NCI-H2196 treated with DMSO at 0.1 percent for 48 hours (cell line): Measurements from ENCODE around the gene HCN1.

ENCODE experiments used
- DNase-seq: peaks from one replicate; lab custom pipeline; 2025; ENCODE audit not compliant: unreplicated experiment; lab: John Stamatoyannopoulos, UW

HCN1 gene

DNA sequence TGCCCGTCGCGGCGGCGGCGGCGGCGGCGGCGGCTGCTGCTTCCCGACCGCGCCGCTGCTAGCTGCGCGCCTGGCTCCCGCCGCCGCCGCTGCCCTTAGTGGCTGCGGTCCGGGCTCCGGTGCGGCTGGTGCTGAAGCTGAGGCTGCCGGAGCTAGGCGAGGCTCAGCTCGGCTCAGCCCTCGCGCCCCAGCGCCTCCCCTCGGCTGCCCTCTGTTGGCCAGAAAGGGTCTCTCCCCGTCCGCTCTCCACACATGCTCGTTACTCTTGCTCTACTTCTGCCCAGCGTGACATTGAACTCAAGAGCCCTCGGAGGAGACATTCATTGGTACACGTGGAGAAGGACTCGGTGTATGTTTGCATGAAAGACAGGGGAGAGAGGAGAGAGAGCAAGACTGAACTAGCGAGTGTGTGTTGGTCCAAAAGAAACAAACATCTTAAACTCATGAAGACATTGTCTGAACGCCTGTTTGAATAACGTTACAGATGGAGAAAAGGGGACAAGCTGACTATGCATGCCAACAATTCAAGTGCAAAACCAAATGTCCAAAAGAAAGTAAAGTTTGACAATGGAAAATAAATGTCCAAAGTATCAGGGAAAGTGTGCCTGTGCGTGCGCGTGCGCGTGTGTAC, at the start of gene HCN1:
Gene HCN1 (minus strand): TSS at position 175 of the 631 bp plus-strand sequence.
- no peak for DNase-seq

DNA sequence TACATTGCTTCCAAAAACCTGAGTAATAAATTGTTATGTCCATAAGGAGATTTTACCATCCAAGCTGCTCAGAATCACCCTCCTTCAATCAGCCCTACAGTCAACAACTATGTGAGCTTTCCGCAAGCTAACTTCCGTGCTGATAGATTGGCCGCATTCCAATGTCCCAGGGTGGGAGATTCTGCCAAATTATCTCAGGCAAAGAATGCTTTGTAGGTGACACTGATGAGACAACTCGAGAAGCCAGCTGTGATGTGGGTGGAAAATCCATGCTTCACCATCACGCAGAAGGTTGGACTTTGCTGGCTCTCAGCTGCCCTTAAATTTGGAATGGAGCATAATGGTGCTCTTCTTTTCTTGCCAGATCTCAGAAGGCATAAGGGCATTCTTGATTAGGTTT, 44.9 kb upstream of the HCN1 start:
- no peak for DNase-seq

DNA sequence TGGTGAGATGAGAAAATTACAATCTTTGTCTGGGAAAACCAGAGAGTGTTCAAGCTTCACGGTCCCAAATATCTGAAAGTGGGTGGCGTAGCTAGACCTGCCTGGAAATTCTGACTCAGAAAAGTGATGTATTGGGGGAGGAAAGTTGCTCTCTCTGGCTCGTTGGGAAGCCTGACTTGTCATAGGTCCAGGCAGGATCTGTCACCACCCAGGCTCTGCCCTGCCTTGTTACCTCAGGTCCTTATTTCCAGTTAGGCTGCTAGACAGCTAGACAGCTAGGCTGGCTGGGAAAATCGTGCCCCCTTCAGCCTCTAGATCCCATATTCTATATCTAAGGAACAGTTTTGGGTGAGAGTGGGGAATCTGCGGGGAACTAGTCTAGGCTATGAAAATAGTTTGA, 41.0 kb upstream of the HCN1 start:
- DNase-seq, result no peak

DNA sequence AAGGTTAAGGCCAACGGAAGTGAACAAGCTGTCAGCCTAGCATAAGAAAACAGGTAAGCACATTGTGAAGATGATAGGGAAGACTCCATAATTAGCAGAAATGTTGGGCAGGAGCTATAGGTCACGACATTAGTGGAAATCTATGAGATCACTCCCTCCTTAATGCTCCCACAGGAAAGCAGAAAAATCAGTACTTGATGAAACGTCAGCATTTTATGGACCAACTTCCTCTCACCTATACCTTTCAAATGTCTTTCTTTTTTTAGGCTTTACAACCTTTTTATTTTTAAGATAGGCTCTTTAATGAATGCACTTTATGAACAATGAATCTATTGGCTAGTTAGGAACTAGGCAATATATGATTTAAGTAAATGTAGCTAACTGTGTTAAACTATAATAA, 29.4 kb upstream of the HCN1 start:
- DNase-seq, result no peak

GRCh38 chr5:45697201-45697600, 1.0 kb upstream of the HCN1 start:
- no peak for DNase-seq

- DNase-seq, result no peak
Measured at GRCh38 chr5:45695804-45696156, 400 bp downstream of the HCN1 start.

DNA sequence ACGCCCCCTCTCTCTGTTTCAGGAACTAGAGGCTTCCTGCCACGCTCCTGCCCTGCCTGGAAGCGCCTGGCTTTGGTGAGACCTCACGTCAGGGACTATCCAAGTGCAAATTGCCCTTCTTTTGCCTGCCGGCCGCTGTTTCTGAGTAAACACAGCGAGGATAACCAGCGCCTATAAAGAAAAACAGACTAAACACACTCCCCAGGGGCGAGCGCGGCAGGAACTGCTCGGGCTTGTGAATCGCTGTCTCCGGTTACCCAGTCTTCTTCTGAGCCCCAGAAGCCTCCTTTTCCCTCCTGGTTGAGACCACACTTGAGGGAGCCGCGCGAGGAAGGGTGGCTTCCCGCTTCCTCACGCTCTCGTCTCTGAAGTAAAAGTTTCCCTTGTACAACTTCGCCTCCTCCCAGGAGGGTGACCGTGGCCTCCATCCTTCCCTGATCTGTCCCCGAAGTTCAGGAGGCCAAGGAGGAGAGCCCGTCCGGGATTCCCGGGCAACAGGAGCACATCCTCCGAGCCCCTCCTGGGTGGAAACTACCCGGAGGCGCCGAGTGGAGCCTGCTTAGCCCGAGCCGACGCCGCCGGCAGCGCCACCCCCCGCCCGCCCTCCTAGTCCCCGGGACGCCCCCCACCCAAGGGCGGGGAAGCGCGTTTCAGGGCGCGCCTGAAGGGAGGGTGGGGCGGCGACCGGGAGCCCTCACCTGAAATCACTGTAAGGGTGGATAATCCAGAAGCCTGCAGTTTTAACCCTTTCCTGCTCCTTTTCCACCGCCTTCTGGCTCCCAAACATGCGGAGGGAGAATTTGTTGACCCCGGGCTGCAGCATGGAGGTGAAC, 993 bp downstream of the HCN1 start:
- DNase-seq, result no peak

DNA sequence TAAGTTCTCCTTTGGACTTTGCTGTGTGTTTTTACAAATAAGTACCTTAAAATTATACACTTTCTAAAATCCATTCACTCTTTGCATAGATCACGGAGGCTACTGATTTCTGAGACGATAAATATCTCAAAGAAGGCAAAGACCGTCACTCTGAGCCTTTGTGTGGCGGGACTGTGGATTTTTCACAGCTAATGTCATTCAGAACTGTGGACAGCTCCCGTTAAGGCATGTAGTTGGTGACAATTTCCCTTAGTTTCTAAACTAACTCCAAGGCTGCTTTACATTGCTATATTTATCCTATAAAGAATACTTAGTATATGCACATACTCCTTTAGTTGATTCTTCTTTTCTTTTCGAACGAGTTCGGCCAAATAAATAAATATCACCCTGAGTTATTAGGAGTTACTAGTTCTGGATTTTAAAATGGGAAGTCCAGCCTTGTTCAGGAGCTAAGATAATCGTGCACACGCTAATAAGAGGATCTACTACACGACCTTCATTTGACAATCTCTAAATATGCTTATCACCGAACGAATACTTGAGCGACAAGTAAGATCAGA, 1.8 kb downstream of the HCN1 start:
- no peak for DNase-seq

DNA sequence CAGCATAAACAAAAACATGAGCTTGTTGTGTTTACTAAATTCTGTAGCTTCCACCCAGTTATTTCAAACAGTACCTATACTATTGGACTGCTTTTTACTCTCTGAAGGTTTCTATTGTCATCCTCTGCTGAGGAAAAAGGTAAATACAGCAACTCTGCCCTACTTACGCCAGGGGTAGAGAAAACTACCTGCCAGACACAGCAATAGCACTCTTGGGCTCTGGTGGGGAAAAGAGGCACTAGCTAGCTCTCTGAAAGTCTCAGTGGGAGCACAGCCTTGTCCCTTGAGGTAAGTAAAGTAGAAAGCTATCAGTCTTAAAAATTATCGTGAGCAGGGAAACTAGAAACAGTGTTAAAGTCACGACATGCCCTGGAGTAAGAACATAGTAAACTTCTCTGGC, 3.7 kb downstream of the HCN1 start:
- DNase-seq, result no peak

GRCh38 chr5:45691656-45692055, 4.5 kb downstream of the HCN1 start:
- DNase-seq, result no peak

DNA sequence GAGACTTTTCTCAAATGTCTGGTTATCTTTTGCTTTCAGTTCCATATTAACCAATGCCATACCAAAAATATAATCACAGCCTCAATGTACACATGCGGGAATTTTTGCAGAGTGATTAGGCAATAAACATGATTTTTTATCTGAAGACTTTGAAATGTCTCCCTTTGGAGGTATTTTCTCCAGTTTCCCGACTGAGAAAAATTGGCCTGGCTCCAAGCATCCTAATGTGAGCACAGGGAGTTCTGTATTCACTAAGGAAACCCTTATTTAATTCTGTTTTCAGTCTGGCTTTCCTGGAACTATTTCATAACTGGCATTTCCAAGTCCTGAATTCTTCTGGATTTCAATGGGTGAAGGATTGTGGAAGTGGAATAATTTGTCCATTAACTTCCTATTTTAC, 8.5 kb downstream of the HCN1 start:
- DNase-seq, result no peak

DNA sequence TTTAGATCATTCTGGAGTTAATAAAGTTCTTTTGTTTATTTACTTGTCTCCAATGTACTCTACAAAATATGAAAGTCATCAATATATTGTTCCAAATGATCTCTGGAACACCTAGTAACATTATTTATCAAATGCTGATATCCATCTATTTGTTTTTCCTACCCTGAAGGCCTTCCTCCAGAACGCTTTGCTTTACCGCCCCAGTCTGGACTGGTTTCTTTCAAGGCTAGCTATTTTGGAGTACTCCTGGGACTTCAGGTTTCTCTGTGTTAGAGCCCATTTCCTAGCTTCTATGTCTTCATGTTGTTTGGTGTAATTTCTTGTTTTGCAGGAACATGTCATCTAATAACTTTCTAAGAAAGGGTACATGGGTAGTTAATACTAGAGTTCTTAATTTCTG, 9.6 kb downstream of the HCN1 start:
- no peak for DNase-seq

GRCh38 chr5:45684118-45684517, 12.1 kb downstream of the HCN1 start:
- no peak for DNase-seq

GRCh38 chr5:45680950-45681349, 15.2 kb downstream of the HCN1 start:
- DNase-seq, result no peak

DNA sequence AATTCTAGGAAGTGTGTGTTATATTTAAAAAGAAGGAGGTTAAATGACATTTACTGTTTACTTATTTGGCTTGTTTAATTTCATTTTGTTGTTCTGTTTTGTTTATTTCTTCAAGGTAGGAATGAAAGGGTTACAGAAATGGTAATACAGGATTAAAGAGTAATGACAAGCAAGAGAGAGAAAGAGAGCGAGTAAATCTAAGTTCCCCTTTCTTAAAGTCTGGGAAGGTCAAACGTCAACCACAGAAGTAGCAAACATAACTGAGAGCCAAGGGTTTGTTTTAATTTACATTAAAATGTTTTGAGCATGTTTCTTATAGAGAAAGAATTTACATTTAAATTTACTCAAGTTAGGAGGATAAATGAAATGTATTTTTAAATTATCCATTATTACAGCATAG, 18.7 kb downstream of the HCN1 start:
- no peak for DNase-seq

DNA sequence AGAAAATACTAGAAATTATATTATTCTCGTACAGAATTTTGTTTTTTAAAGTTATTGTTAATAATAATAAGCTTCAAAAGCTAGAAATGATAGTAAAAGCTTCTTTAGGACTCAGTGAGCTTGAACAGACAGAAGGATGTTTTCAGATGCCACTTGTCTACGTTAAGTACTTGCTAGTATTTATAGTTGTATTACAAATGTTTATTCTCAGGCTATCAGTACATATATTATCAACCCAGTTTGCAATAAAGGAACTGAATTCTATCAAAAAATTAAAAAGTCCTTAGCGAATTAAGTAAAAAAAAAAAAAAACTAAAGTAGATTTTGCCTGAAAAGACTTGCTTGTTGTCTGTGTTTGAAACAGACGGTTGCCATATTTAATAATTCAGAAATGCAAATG, 23.9 kb downstream of the HCN1 start:
- no peak for DNase-seq

DNA sequence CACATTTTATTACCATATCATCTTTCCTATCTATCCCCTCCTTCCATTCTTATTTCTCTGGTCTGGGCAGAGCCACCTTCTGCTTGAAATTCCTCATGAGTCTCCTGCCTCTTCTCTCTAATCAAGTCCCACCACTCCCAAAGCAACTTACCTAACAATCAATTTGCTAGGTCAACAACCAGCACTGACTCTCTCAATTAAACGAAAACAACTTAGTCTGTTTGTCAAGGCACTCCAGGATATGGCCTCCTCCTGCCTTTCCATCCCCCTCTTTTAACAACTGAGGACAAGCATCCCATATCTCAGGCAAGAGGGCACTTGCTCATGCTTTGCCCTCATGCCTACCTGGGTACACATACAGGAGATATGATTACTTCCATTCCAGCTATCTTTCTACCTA, 47.4 kb downstream of the HCN1 start:
- no peak for DNase-seq

DNA sequence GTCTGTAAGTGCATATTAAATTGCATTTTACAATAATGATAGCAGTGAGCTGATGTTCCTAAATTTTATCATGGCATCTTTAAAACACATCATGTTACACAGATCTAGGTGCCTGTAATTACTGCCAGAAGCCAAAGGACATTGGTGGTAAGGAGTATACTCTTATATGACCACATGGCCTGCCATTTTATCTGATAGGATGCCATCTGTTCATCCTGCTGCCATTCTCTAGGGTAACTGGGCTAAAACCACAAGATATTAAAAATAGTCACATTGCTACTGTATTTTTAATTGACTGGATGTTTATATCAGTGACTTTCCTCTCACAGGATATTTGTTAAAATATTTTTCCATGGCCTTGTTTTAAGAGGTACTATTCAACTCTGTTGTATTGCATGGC, 53.1 kb downstream of the HCN1 start:
- no peak for DNase-seq

GRCh38 chr5:45642370-45642769, 53.8 kb downstream of the HCN1 start:
- DNase-seq, result no peak

- DNase-seq, result no peak
Measured at GRCh38 chr5:45639040-45639439, 57.1 kb downstream of the HCN1 start.

DNA sequence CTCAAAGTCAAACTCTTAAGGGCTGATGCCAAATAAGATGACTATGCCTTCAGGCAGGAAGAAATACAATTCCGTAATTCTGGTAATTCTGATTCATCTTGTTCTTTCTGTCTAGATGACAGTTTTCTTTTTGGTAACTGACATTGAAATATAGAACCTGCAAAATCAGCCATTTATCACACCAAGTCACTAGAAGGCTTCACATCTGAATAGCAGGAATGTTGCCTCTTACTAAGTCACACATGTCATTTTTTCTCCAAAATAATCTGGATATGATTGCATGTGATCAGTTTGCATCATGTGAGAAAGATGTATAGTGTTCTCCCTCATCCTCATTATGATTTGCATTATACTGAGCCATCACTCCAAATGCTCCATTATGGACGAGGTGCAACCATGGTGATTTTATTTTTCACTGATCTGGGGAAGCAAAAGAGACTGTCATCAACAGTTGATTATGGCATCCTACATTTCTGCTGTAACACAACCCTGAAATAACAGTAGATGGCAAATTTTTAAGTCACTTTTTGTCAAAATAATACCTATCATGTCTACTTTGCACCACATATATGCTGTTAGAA, 69.0 kb downstream of the HCN1 start:
- DNase-seq, result no peak

DNA sequence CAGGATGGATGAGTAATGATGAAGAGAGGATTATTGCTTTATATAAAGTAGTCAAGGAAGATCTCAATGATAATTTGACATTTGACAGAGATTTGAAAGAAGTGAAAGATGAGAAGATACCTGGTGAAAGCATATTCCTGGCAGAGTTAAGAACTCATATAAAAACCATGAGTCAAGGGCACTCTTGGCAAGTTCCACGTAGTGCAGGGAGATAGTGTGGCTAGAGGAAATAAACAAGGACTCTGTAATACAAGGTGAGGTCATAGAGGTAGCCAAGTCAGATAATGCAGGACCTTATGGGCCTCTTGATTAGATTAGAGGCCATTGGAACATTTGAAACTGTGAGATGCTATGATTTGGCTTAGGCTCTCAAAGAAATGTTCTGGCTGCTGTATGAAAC, 72.3 kb downstream of the HCN1 start:
- no peak for DNase-seq
